ENCODE data around the gene TSHR.

- TF ChIP-seq POLR2A (IDR thresholded peaks at IDR 0.05): no peak
- TF ChIP-seq, protein P1, sequence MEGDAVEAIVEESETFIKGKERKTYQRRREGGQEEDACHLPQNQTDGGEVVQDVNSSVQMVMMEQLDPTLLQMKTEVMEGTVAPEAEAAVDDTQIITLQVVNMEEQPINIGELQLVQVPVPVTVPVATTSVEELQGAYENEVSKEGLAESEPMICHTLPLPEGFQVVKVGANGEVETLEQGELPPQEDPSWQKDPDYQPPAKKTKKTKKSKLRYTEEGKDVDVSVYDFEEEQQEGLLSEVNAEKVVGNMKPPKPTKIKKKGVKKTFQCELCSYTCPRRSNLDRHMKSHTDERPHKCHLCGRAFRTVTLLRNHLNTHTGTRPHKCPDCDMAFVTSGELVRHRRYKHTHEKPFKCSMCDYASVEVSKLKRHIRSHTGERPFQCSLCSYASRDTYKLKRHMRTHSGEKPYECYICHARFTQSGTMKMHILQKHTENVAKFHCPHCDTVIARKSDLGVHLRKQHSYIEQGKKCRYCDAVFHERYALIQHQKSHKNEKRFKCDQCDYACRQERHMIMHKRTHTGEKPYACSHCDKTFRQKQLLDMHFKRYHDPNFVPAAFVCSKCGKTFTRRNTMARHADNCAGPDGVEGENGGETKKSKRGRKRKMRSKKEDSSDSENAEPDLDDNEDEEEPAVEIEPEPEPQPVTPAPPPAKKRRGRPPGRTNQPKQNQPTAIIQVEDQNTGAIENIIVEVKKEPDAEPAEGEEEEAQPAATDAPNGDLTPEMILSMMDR (IDR thresholded peaks at IDR 0.05): no peak
Observed at GRCh38 chr14:81153187-81153586, 197.8 kb downstream of the TSHR start.
